Astrocyte of the cerebellum (primary cell): ENCODE measurements around the gene MAPK1IP1L.

Experiments used
- DNase-seq: peaks from one replicate; pipeline ENCODE4 v3.0.0-alpha.2; 2011; ENCODE audit warnings: low read depth
- H3K4me3 ChIP-seq: 2 replicates; pipeline ENCODE4 v1.5.1; 2011; ENCODE audit warnings: mild to moderate bottlenecking, low read depth, low read length, moderate library complexity
- CTCF ChIP-seq: IDR thresholded peaks from 2 replicates; pipeline ENCODE4 v1.5.1; 2012; ENCODE audit warnings: low read length, low read depth, moderate library complexity, mild to moderate bottlenecking; ENCODE audit errors: missing control alignments
- in situ Hi-C: cut with HindIII; loops from 2 replicates; pipeline ENCODE4 v1.10.0; 2017; ENCODE audit warnings: low sequenced_read_pairs

MAPK1IP1L gene

GRCh38 chr14:55103005-55103640 is 51.7 kb downstream of the MAPK1IP1L start:
- H3K4me3 ChIP-seq: no peak overlapping the region
- in situ Hi-C loops: no loop called here
- peak; percentile 81 for DNase-seq
- TF ChIP-seq CTCF: no peak

- DNase-seq: no peak
- no peak overlapping the region for H3K4me3 ChIP-seq
- no peak for TF ChIP-seq CTCF
- in situ Hi-C loops: no loop called here
These were observed 52.8 kb downstream of the MAPK1IP1L start for GRCh38 chr14:55103971-55104954.

GRCh38 chr14:55105991-55106390 is 54.5 kb downstream of the MAPK1IP1L start:
- in situ Hi-C loops: no loop called here
- DNase-seq: no peak
- no peak for TF ChIP-seq CTCF
- no peak overlapping the region for H3K4me3 ChIP-seq

- in situ Hi-C loops: no loop called here
- peak; percentile 85 for DNase-seq
- H3K4me3 ChIP-seq: no peak overlapping the region
- no peak for TF ChIP-seq CTCF
These were observed 56.5 kb downstream of the MAPK1IP1L start for GRCh38 chr14:55107766-55108554.

GRCh38 chr14:55109836-55110235 is 58.4 kb downstream of the MAPK1IP1L start:
- DNase-seq: no peak
- no peak overlapping the region for H3K4me3 ChIP-seq
- TF ChIP-seq CTCF: no peak
- in situ Hi-C loops: no loop called here

- no peak for DNase-seq
- no peak overlapping the region for H3K4me3 ChIP-seq
- in situ Hi-C loops: no loop called here
- peak; percentile 7 for TF ChIP-seq CTCF
These were observed 59.8 kb downstream of the MAPK1IP1L start for GRCh38 chr14:55111122-55111708.
